Measurements from ENCODE around the gene CLDND1.
"Not testable (repeated sequence)": the region's sequence is repeated elsewhere in the genome, so short reads cannot be mapped to it uniquely, and the experiment has no call there.

Gene CLDND1

DNA sequence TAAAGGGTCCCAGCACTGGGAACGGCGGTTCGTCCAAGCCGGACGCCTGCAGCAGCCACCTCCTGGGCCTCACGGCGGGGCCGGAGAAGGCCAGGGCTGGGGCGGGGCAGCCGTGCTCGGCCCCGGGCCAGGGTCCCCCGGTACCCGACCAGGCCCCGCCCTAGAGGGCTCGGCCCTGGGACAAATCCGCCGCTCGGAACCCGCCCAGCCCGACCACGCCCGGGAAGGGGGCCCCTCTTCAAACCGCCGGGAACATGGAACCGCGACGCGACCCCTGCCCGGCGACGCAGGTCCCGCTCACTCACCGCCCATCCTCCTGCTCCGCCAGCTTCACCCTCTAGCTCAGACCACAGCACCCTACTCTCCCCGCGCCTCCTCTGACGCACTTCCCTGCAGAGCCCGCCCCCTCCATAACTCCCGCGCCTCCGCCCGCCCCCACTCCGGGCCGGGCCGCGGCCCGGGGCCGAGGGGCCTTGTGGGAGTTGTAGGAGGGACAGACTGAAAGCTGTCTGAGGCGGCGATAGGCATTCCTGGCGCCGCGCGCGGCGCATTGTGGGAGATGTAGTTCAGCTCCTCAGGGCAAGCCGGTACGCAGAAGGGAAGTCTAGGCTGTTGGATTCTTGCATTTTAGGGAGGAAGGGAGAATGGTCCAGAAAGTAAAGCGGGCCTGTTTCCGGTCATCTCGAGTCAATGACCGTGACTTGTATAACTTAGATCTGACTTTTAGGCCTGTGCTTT is at the start of gene CLDND1:
CLDND1 (minus strand) TSS at position 359 of the 738 bp plus-strand sequence. CDS start 1,478 bp downstream, outside the sequence.
- peak; percentile 93 to 95 for DNase-seq

DNA sequence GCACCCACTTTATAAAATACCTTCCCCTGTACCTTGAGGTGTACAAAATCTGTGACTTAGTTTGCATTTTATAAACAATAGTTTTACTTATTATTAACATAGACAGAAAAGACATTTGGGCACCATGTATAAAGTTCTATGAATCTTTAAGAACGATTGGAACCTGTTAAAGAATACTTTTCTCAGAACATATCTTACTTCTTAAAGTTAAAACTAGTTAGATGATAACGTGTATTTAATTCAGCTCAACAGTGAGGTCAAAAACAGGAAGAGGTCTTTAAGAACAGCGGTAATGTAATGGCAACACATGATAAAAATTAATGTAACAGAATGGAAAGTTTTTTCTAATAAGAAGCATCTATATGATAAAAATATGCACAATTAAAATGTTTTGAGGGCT is 45.7 kb upstream of the CLDND1 start:
- DNase-seq, result no peak

DNA sequence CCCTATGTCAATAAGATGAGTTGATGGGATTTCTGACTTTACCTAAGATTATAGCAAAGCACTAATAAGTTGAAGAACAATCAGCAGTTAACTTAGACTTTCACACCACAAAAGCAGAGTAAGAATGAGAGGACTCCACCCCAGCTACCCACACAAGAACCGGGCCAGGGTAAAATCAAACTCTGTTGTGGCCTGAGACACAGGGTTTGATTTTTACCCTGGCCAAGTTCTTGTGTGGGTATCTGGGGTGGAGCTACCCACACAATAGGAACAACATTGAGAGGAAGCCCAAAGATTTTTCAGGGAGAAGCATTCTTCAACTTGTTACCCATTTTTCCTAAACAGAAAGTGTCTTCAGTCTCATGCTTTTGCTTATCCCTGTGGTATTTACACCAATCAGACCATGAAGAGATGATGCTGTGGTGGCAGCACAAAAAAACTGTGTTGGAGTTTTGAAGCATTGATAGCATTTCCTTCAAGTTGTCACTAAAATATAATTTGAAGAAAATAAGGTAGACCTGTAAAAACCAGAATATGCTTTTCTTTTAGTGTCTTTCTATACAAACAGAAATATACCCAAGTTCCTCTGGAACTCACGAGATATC is 45.1 kb upstream of the CLDND1 start:
- DNase-seq, result no peak

DNA sequence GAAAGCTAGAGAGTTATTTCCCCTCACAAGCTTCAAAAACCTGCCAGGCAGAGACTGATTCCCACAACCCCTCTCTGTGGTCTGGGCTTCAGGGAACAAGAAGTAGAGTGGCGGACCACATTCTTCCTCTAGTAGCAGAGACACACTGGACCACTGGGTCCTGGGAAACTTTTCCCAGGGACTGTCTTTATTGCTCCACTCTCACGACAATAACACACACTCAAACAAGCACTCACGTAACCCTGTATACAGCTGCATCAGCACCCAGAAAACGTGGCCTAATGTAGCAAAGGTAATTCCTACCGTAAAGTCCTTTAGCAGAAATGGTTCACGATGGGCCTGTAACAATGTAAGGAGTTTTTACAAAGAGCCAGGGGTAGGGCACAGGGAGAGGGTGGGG is 43.1 kb upstream of the CLDND1 start:
- DNase-seq, result no peak

DNA sequence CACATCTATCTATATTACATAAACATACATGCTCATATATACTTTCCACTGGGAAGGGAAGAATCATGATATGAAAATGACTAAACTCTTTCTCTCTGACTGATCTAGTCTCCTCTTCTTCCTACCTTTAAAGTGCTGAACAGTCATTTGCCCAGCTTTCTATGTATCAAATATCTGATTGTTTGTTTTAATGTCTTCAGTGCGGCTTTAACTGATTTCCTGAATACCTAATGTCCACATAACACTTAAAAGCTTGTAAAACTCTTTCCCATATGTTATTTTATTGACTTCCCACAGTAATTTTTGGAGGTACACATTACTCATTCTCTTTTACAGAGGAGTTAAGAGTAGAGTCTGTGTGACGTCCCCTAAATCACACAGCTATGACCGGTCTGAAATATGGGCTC is 42.5 kb upstream of the CLDND1 start:
- DNase-seq, result no peak

DNA sequence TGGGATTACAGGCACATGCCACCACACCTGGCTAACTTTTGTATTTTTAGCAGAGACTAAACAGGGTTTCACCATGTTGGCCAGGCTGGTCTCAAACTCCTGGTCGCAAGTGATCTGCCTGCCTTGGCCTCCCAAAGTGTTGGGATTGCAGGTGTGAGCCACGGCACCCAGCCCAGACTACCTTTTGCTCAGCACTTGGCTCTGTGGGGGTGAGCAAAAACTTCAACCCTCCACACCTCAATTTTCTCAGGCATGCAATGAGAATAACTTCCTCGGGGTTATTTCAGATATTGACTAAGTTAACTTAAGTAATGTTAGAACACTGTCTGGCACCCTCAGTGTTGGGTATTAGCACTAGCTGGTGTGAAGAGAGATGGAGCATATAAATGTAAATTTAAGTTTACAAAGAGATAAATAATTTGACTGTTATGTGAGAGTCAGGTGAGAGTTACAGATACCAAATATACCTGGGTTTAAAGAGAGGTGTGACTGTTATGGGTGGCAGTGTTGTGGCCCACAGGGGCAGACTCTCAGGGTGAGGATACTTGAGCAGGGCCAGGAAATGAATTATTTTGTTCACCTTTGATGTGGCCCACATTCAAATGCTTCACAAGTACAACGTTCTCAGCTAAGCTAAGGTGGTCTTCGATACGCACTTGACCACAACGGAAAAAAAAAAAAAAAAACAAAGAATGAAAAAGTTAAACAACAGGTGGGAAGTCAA is 41.7 kb upstream of the CLDND1 start:
- no peak for DNase-seq

DNA sequence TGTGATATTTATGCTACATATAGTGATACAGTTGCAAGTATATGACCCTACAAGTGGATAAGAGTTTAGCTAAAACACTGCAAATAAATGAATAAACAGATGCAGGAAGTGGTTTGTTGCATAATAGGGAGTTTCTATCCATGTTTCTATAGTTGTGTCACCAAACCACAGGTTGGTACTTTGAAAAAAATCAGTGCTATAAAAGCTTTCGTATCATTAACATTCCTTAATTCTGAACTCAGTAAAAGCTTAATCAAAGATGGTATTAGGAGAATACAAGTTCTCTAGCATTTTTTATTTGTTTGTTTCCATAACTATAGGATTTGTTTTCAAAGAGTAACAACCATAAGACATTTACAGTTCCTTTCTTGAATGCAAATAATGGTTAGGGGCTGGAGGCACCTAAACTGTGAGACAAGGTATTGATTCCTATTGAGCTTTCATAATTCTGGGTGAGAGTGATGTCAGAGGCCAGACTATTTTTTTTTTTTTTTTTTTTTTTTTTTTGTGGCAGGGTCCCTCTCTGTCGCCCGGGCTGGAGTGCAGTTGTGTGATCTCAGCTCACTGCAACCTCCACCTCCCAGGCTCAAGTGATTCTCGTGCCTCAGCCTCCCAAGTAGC is 41.1 kb upstream of the CLDND1 start:
- DNase-seq, result no peak

DNA sequence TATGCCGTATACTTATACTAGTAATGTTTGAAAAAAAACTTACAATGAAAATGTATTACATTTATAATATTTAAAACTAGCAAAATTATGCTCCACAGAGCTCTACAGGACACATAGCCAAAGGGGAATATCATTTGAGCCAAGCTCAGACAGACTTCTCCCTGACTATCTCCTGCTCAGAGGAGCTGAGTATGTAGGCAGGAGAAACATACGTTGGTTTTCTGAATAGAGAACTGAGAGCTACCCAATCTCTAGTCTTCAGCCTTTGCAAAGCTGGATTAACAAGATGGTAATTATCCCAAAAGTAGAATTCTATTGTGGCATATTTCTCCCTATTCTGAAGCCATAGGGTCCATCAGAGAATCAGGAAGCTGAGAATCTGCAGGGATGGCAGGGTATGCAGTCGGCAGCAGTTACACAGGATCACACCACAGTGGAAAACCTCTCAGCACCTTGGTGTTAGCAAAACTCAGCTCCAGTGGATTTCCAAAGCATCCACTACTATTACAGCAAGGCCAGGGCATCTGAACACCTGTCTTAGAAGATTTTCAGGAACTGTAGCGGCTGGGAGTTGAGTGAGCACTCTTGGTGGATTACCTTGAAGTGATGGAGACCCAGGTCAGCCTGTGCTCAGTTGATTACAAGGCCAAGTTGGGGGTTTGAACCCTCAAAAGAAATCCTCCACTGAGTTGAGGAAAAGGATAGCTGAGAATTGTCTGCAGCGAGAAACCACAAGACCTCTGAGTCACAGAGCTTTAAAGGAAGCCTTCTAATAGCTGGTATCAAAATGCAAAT is 39.2 kb upstream of the CLDND1 start:
- DNase-seq, result no peak

DNA sequence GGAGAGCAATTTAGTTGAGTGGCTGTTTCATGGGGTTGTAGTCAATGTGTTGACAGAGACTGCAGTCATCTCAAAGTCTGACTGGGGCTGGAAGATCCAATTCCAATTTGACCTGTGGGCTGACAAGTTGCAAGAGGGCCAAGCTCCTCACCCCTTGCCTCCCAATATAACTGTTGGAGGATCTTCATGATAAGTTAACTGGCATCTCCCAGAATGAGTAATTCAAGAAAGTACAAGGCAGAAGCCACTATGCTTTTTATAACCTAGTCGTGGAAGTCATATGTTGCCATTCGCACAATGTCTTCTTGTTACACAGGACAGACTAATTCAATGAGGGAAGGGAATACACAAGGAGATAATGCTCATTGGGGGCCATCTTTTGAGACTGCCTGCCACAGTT is 38.2 kb upstream of the CLDND1 start:
- DNase-seq, result no peak

DNA sequence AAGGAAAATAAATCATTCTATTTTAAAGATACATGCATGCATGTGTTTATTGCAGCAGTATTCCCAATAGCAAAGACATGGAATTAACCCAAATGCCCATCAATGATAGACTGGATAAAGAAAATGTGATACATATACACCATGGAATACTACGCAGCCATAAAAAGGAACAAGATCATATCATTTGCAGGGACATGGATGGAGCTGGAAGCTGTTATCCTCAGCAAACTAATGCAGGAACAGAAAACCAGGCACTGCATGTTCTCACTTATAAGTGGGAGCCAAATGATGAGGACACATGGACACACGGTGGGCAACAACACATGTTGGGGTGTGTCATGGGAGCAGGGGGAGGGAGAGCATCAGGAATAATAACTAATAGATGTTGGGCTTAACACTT is 37.1 kb upstream of the CLDND1 start:
- not testable (repeated sequence) for DNase-seq

DNA sequence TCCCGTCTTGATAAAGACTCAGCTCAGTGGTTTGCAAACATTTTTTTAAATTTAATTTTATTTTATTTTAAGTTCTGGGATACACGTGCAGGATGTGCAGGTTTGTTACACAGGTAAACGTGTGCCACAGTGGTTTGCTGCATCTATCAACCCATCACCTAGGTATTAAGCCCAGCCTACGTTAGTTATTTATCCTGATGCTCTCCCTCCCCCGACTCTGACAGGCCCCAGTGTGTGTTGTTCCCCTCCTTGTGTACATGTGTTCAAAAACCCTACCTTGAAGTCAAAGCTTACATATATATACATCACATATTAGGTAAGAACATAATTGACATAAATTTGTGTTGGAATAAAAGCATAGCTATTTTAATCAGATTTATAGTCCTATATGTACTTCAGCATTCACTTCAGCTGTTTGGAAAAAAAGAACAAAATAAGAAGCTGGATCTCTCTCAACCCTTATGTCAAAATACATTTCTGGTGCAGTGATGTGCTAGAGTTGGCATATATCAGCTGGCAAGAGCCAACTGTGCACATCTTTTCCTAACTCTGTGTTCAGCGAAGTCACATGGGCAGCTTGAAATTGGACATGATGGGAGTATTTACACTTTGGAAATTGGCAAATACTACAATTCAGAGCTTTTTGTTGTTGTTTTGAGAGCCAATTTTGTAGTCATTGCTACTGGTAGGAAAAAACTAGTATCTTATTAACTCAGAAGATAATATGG is 35.6 kb upstream of the CLDND1 start:
- DNase-seq, result no peak

DNA sequence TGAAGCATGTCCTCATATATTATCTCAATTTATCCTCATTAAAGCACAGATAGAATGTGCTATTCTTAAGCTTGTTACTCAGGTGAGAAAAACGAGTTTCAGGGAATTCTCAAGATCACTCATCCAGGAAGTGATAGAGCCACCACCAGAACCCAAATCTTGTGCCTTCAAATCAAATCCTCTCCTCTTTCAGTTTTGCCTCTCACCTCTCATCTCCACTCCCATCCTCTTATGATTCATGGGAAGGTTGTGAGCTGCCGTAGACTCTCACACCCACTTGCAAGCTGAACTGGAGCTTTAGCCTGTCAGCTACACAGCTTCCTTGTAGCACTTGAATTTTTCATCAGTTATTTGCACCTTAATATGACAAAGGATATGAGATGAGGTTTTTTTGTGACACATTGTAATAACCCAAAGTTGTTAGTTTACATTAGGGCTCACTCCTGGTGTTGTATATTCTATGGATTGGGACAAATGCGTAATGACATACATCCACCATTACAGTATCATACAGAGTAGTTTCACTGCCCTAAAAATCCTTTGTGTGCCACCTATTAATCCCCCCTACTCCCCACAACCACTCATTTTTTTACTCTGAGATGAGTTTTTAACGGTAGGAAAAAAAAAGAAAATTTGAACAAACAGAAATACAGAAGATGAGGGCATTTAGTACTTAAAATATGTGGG is 34.8 kb upstream of the CLDND1 start:
- peak; percentile 42 to 59 for DNase-seq

DNA sequence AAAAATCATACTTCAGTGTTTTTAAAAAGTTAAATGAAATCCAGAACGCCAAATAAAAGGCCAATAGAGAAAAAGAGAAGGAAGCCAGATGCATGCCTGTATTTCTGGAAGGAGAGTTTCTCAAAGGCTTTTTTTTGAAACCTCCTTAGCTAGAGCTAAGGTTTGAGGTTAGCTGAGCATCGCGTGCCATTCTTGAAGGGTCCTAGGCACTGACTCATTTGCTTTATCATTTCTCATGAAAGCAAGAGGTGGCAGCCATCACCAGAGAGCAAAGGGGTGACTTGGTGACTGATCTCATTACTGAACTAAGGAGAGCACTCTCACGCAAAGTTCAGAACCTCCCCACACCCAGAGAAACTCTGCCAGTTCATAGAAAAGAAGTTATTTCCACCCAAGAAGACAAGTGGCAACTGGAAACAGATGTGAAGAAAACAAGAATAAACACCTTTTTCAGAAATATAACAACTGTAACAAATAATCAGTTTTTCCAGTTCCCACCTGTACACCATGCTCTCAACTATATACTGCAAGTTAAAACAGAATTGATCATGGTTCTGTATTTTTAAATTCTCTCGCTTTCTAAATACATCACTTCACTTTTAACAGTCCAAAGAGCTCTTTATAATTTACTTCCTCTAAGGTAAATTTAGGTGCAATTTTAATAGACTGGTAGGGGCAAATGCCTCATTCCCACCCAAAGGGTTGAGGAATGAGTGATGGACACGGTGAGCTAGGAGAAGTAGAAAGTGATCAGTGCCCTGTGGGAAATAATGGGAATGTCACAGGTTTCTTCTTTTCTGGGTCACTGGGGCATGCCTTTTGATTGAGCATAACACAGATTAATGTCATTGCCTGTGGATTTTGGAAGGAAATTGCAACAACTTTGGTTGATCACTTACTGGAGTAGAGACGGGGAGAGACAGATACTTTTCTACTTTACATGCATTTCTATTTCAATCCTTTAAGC is 33.7 kb upstream of the CLDND1 start:
- DNase-seq, result peak; percentile 65 to 78

DNA sequence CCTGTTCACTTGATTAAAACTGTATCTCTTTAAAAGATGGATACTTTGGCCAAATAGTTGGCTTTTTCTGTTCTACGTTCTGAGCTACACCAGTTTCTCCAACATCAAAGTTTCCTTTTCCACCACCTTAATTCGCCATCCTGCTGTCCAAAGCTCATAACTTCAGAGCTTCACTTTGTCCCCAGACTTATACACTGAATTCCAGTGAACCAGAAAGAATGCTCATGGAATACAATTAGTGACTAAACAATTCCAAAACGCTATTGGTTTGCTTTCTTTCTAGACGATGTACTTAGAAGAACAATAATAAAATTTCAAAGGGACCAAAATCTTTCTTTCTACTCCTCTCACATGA is 32.3 kb upstream of the CLDND1 start:
- no peak for DNase-seq

DNA sequence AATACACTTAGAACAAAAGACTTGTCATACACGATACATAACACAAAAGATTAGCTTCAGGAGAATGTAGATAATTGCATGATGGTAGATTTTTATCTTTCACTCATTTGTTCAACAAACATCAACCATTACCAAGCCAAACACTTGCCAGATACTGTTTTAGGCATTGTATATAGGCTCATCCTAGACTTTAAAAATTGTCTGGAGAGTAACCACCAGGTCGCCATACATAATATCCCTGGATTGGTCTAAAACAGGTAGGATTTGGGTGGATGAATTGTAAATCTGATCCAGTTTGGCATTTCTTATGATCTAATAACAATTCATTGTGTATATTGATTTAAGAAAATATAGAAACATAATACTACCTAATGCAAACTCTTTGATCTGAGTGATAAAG is 31.9 kb upstream of the CLDND1 start:
- no peak for DNase-seq

DNA sequence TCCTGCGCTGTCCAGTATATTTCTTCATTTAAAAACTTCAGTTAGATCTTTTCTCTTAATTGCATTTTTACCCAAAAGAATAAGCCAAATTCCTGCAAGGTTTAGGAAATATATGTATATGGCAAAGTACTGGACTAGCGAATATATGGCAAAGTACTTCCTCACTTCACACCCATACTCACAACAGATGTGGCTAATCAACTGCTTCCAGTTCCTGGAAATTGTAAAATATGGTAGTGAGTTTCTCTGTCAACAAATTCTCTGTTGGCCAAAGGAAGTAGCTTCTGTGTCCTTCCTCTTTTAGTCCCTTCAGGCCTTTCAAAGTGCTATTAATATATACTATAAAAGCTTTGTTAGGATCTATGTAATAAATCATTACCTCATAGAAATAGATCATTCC is 31.1 kb upstream of the CLDND1 start:
- no peak for DNase-seq

DNA sequence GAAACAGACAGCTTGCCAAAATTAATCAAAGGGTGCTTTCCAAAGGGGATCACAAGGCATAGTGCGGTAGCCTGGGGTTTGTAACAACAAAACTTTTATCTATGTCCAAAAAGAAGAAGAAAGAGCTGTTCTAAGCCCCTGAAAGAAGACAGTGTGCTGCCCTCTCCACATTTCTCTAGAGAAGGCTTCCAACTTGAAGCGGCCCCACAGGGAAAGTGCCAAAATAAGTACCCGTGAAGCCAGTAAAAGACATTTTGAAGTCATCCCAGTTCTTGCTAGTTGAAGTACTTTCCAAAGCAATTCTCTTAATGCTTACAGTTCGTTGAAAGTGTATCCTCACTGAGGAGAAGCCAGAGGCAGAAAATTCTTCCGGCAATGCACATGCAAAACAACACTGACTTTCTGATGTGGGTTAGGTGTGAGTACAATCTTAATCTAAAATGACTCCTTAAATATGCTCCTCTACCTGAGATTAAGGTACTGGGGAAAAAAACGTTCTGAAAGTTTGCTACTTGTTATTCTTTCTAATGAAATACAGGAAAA is 30.4 kb upstream of the CLDND1 start:
- no peak for DNase-seq

DNA sequence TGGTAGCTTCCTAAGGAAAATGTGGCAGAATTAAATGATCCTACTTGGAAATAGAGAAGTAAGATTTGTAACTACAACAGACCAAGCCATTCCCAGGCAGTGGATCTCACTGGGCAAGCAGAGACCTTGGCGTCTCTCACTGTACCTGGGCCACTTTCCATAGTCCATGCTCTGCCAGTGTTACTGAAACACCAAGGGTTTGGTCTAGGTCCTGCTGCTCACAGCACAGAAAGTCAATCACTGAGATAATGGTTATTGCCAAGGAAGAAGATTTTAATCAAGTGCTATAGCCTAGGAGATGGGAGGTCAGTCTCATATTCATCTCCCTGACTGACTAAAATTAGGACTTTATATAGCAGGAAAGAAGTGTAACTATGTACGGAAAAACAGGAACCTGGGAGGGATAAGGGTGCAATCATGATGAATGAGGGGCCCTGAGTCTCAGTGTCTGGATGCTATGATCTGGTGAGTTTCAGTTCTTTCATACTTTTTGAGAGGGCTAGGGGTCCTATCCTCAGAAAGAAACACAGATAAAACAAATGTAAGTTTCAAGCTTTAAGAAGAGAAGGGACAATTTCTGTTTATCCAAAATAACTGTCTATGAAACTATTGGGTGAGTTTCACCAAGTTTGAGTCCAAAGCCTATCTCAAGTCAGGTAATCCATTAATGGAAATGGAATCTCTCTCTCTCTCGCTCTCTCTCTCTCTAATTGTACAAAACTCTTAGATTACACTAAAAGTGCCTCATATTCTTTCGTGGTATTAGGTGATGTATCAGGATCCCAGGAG is 29.7 kb upstream of the CLDND1 start:
- no peak for DNase-seq

DNA sequence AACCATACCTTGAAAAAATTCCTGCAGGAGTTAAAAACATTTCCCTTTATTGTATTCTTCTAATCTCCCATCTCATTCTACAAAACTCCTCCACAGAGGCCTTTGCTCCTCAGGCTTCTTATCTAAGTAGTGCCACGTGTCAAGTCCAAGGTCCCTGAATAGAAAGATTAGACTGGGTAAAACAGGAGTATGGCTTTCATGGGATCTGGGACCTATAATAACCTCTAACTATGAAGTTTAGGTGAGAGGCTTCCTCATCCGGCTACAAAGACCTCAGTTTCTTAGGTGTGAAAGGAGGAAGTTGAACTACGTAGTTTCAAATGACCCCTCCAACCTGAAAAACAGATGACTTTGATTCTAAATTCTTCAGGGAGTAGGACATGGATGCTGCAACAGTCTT is 29.1 kb upstream of the CLDND1 start:
- no peak for DNase-seq
